GM23338 (cell line): ENCODE data around the gene AKAP7.

Source experiments
- CREB1 ChIP-seq: fragments of 250-450 bp; sonication (Bioruptor Pico); IDR thresholded peaks from 2 replicates; pipeline ENCODE4 v1.5.0; 2020; ENCODE audit warnings: low read depth, mild to moderate bottlenecking, moderate library complexity
- EZH2 ChIP-seq: fragments of 200-600 bp; sonication (generic); IDR thresholded peaks from one replicate; pipeline ENCODE4 v1.8.0; 2017; ENCODE audit warnings: antibody characterized with exemption, mild to moderate bottlenecking, low read depth; ENCODE audit not compliant: unreplicated experiment
- EZH2phosphoT487 ChIP-seq: fragments of 200-600 bp; sonication (generic); IDR thresholded peaks from one replicate; pipeline ENCODE4 v1.8.1; 2018; ENCODE audit warnings: antibody characterized with exemption; ENCODE audit not compliant: unreplicated experiment
- JUNB ChIP-seq: IDR thresholded peaks from one replicate; pipeline ENCODE4 v1.6.1; 2016; ENCODE audit warnings: antibody characterized with exemption; ENCODE audit not compliant: unreplicated experiment
- NANOG ChIP-seq: IDR thresholded peaks from 2 replicates; pipeline ENCODE4 v1.6.1; 2016; ENCODE audit warnings: antibody characterized with exemption, borderline replicate concordance
- POLR2AphosphoS5 ChIP-seq: IDR thresholded peaks from 2 replicates; pipeline ENCODE4 v1.6.1; 2016; ENCODE audit warnings: antibody characterized with exemption, low read depth
- STAT1 ChIP-seq: IDR thresholded peaks from one replicate; pipeline ENCODE4 v1.6.1; 2016; ENCODE audit warnings: antibody characterized with exemption; ENCODE audit not compliant: unreplicated experiment
- ZNF114 ChIP-seq: fragments of 250-450 bp; sonication (Bioruptor Pico); IDR thresholded peaks from 2 replicates; pipeline ENCODE4 v1.5.0; 2020; ENCODE audit warnings: mild to moderate bottlenecking, moderate library complexity
- ZNF331 ChIP-seq: fragments of 250-450 bp; sonication (Bioruptor Pico); IDR thresholded peaks from 2 replicates; pipeline ENCODE4 v1.5.0; 2020; ENCODE audit warnings: low read depth, mild to moderate bottlenecking, moderate library complexity
- TF ChIP-seq, protein P1 (sequence below), 2 experiments: fragments of 200-600 bp in 1 of 2; sonication (generic) in 1 of 2; conservative IDR thresholded peaks; 2 replicates each; pipeline versions ENCODE4 v1.5.1 to v1.6.1; 2016 to 2017; ENCODE audit warnings: antibody characterized with exemption in 2 of 2, low read depth in 2 of 2, mild to moderate bottlenecking in 2 of 2, moderate library complexity in 1 of 2
- TF ChIP-seq, protein P2 (sequence below): IDR thresholded peaks from one replicate; pipeline ENCODE4 v1.6.1; 2018; ENCODE audit warnings: antibody characterized with exemption; ENCODE audit not compliant: unreplicated experiment
- TF ChIP-seq, protein P3 (sequence below): fragments of 250-450 bp; sonication (Bioruptor Pico); IDR thresholded peaks from 2 replicates; pipeline ENCODE4 v1.5.0; 2020; ENCODE audit warnings: mild to moderate bottlenecking, moderate library complexity
- TF ChIP-seq, protein P4 (sequence below): IDR thresholded peaks from 2 replicates; pipeline ENCODE4 v1.6.1; 2016; ENCODE audit warnings: antibody characterized with exemption

DNA sequence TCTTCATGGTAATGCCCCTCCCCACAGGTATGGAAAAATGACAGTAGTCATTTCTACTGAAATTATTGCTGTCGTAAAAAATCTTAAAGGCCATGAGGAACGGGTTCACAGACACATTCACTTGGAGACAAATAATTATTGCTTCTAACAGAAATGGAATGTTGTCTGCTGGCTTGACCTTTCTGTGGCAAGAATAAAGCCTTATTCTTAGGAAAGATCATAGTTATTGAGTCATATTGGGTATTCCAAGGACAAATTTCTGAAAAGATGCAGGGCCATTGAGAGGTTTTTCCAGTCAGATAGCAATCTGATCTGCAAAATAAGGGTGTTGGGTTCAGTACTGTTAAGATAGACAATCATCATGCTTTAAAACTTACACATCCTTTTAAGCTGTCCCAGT lies 29.2 kb downstream of the AKAP7 start:
- TF ChIP-seq EZH2 = no peak
- no peak for TF ChIP-seq POLR2AphosphoS5
- TF ChIP-seq EZH2phosphoT487 = no peak
- TF ChIP-seq, protein P1, sequence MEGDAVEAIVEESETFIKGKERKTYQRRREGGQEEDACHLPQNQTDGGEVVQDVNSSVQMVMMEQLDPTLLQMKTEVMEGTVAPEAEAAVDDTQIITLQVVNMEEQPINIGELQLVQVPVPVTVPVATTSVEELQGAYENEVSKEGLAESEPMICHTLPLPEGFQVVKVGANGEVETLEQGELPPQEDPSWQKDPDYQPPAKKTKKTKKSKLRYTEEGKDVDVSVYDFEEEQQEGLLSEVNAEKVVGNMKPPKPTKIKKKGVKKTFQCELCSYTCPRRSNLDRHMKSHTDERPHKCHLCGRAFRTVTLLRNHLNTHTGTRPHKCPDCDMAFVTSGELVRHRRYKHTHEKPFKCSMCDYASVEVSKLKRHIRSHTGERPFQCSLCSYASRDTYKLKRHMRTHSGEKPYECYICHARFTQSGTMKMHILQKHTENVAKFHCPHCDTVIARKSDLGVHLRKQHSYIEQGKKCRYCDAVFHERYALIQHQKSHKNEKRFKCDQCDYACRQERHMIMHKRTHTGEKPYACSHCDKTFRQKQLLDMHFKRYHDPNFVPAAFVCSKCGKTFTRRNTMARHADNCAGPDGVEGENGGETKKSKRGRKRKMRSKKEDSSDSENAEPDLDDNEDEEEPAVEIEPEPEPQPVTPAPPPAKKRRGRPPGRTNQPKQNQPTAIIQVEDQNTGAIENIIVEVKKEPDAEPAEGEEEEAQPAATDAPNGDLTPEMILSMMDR (conservative IDR thresholded peaks at IDR 0.05; ENCODE audit: low read depth in 2 of 2) = no peak
- TF ChIP-seq, protein P2, sequence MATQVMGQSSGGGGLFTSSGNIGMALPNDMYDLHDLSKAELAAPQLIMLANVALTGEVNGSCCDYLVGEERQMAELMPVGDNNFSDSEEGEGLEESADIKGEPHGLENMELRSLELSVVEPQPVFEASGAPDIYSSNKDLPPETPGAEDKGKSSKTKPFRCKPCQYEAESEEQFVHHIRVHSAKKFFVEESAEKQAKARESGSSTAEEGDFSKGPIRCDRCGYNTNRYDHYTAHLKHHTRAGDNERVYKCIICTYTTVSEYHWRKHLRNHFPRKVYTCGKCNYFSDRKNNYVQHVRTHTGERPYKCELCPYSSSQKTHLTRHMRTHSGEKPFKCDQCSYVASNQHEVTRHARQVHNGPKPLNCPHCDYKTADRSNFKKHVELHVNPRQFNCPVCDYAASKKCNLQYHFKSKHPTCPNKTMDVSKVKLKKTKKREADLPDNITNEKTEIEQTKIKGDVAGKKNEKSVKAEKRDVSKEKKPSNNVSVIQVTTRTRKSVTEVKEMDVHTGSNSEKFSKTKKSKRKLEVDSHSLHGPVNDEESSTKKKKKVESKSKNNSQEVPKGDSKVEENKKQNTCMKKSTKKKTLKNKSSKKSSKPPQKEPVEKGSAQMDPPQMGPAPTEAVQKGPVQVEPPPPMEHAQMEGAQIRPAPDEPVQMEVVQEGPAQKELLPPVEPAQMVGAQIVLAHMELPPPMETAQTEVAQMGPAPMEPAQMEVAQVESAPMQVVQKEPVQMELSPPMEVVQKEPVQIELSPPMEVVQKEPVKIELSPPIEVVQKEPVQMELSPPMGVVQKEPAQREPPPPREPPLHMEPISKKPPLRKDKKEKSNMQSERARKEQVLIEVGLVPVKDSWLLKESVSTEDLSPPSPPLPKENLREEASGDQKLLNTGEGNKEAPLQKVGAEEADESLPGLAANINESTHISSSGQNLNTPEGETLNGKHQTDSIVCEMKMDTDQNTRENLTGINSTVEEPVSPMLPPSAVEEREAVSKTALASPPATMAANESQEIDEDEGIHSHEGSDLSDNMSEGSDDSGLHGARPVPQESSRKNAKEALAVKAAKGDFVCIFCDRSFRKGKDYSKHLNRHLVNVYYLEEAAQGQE = no peak
- no peak for TF ChIP-seq JUNB
- no peak for TF ChIP-seq NANOG
- TF ChIP-seq ZNF114 (CRISPR knock-in tag) = no peak
- no peak for TF ChIP-seq STAT1
- no peak for TF ChIP-seq CREB1 (CRISPR knock-in tag)
- TF ChIP-seq, protein P3, sequence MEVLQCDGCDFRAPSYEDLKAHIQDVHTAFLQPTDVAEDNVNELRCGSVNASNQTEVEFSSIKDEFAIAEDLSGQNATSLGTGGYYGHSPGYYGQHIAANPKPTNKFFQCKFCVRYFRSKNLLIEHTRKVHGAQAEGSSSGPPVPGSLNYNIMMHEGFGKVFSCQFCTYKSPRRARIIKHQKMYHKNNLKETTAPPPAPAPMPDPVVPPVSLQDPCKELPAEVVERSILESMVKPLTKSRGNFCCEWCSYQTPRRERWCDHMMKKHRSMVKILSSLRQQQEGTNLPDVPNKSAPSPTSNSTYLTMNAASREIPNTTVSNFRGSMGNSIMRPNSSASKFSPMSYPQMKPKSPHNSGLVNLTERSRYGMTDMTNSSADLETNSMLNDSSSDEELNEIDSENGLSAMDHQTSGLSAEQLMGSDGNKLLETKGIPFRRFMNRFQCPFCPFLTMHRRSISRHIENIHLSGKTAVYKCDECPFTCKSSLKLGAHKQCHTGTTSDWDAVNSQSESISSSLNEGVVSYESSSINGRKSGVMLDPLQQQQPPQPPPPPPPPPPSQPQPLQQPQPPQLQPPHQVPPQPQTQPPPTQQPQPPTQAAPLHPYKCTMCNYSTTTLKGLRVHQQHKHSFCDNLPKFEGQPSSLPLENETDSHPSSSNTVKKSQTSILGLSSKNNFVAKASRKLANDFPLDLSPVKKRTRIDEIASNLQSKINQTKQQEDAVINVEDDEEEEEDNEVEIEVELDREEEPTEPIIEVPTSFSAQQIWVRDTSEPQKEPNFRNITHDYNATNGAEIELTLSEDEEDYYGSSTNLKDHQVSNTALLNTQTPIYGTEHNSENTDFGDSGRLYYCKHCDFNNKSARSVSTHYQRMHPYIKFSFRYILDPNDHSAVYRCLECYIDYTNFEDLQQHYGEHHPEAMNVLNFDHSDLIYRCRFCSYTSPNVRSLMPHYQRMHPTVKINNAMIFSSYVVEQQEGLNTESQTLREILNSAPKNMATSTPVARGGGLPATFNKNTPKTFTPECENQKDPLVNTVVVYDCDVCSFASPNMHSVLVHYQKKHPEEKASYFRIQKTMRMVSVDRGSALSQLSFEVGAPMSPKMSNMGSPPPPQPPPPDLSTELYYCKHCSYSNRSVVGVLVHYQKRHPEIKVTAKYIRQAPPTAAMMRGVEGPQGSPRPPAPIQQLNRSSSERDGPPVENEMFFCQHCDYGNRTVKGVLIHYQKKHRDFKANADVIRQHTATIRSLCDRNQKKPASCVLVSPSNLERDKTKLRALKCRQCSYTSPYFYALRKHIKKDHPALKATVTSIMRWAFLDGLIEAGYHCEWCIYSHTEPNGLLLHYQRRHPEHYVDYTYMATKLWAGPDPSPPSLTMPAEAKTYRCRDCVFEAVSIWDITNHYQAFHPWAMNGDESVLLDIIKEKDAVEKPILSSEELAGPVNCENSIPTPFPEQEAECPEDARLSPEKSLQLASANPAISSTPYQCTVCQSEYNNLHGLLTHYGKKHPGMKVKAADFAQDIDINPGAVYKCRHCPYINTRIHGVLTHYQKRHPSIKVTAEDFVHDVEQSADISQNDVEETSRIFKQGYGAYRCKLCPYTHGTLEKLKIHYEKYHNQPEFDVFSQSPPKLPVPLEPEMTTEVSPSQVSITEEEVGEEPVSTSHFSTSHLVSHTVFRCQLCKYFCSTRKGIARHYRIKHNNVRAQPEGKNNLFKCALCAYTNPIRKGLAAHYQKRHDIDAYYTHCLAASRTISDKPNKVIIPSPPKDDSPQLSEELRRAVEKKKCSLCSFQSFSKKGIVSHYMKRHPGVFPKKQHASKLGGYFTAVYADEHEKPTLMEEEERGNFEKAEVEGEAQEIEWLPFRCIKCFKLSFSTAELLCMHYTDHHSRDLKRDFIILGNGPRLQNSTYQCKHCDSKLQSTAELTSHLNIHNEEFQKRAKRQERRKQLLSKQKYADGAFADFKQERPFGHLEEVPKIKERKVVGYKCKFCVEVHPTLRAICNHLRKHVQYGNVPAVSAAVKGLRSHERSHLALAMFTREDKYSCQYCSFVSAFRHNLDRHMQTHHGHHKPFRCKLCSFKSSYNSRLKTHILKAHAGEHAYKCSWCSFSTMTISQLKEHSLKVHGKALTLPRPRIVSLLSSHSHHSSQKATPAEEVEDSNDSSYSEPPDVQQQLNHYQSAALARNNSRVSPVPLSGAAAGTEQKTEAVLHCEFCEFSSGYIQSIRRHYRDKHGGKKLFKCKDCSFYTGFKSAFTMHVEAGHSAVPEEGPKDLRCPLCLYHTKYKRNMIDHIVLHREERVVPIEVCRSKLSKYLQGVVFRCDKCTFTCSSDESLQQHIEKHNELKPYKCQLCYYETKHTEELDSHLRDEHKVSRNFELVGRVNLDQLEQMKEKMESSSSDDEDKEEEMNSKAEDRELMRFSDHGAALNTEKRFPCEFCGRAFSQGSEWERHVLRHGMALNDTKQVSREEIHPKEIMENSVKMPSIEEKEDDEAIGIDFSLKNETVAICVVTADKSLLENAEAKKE = no peak
- TF ChIP-seq, protein P4, sequence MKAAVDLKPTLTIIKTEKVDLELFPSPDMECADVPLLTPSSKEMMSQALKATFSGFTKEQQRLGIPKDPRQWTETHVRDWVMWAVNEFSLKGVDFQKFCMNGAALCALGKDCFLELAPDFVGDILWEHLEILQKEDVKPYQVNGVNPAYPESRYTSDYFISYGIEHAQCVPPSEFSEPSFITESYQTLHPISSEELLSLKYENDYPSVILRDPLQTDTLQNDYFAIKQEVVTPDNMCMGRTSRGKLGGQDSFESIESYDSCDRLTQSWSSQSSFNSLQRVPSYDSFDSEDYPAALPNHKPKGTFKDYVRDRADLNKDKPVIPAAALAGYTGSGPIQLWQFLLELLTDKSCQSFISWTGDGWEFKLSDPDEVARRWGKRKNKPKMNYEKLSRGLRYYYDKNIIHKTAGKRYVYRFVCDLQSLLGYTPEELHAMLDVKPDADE = no peak
- no peak for TF ChIP-seq ZNF331 (CRISPR knock-in tag)
